COLO668 (cell line): ENCODE data around the gene ZNF48.
A peak's percentile ranks its signal among the peaks of the same experiment; 100 is the strongest.

Source experiments
- DNase-seq: peaks from one replicate; lab custom pipeline; 2025; ENCODE audit not compliant: unreplicated experiment; lab: John Stamatoyannopoulos, UW

Gene ZNF48

GRCh38 chr16:30358577-30358936, 36.7 kb upstream of the ZNF48 start:
- no peak for DNase-seq

- DNase-seq, result no peak
These were observed 36.0 kb upstream of the ZNF48 start for GRCh38 chr16:30358990-30359870.

GRCh38 chr16:30359871-30360170, 35.4 kb upstream of the ZNF48 start:
- no peak for DNase-seq

GRCh38 chr16:30361180-30361579, 34.0 kb upstream of the ZNF48 start:
- no peak for DNase-seq

- no peak for DNase-seq
These were observed 30.0 kb upstream of the ZNF48 start for GRCh38 chr16:30365200-30365599.

GRCh38 chr16:30366511-30366910, 28.7 kb upstream of the ZNF48 start:
- DNase-seq, result no peak

GRCh38 chr16:30367349-30368009, 27.7 kb upstream of the ZNF48 start:
- DNase-seq, result no peak

- DNase-seq, result peak; percentile 20
These were observed 27.0 kb upstream of the ZNF48 start for GRCh38 chr16:30368122-30368791.

GRCh38 chr16:30368792-30369090, 26.5 kb upstream of the ZNF48 start:
- no peak for DNase-seq

- peak; percentile 18 for DNase-seq
These were observed 25.9 kb upstream of the ZNF48 start for GRCh38 chr16:30369091-30369937.

GRCh38 chr16:30369938-30370455, 25.2 kb upstream of the ZNF48 start:
- DNase-seq, result no peak

- peak; percentile 99 for DNase-seq
These were observed 24.6 kb upstream of the ZNF48 start, which contains the start of gene TBC1D10B for GRCh38 chr16:30370456-30371247. TSS of gene TBC1D10B (minus strand) at chr16:30370494. CDS start at chr16:30370183, 311 bp downstream.

- no peak for DNase-seq
These were observed 23.9 kb upstream of the ZNF48 start for GRCh38 chr16:30371248-30371816.

GRCh38 chr16:30372038-30372712, 23.0 kb upstream of the ZNF48 start:
- DNase-seq, result no peak

- DNase-seq, result no peak
These were observed 22.5 kb upstream of the ZNF48 start for GRCh38 chr16:30372725-30373124.

- no peak for DNase-seq
These were observed 20.7 kb upstream of the ZNF48 start, which contains the start of gene MYL11 for GRCh38 chr16:30374538-30374937. TSS of gene MYL11 (plus strand) at chr16:30374802. CDS start at chr16:30374858, 56 bp downstream.

- no peak for DNase-seq
These were observed 19.4 kb upstream of the ZNF48 start for GRCh38 chr16:30375864-30376263.

- no peak for DNase-seq
These were observed 18.7 kb upstream of the ZNF48 start for GRCh38 chr16:30376461-30376902.
